H1 (cell line): Measurements from ENCODE around the gene PTPN1. TPM values are rescaled to one million over a fixed set of nuclear protein-coding genes. Genes with fewer than 3 reads are reported as not detected.

Experiments used
- CTCF ChIA-PET: fragments of 300-600 bp; sonication (Branson Sonifier 250); formaldehyde crosslinking; loops from one replicate; lab custom pipeline; 2021; ENCODE audit not compliant: partially characterized antibody; lab: Charles Lee
- POLR2A ChIA-PET: fragments of 300-600 bp; sonication (Branson Sonifier 250); formaldehyde crosslinking; loops from one replicate; lab custom pipeline; 2021; ENCODE audit warnings: inconsistent platforms; ENCODE audit not compliant: partially characterized antibody; lab: Charles Lee
- DNase-seq, 2 experiments: peaks; one replicate each; pipeline versions ENCODE4 v3.0.0 to v3.0.0-alpha.2; 2010 to 2022; ENCODE audit warnings: low spot score in 2 of 2, low read depth in 1 of 2, mixed read lengths in 1 of 2
- FAIRE-seq: peaks from 2 replicates; lab custom pipeline; 2011; peaks lifted over from hg19 to GRCh38; lab: Jason Lieb, UNC
- H2AFZ ChIP-seq: 2 replicates; pipeline ENCODE4 v1.8.1; 2012; ENCODE audit warnings: low read length, inconsistent platforms
- H2AK5ac ChIP-seq: 2 replicates; pipeline ENCODE4 v1.6.1; 2013; ENCODE audit warnings: low read depth, low read length
- H2BK120ac ChIP-seq: replicated peaks from 2 replicates; pipeline ENCODE3; 2013; ENCODE audit warnings: low read depth, low read length, inconsistent platforms
- H2BK12ac ChIP-seq: 2 replicates; pipeline ENCODE4 v1.6.1; 2013; ENCODE audit warnings: low read depth, low read length
- H2BK15ac ChIP-seq: 2 replicates; pipeline ENCODE4 v1.6.1; 2013; ENCODE audit warnings: low read length
- H2BK20ac ChIP-seq: 2 replicates; pipeline ENCODE4 v1.6.1; 2013; ENCODE audit warnings: low read length
- H2BK5ac ChIP-seq: 2 replicates; pipeline ENCODE4 v1.6.1; 2013; ENCODE audit warnings: low read depth, low read length
- H3K14ac ChIP-seq: 2 replicates; pipeline ENCODE4 v1.6.1; 2013; ENCODE audit warnings: inconsistent platforms; ENCODE audit not compliant: insufficient read length
- H3K18ac ChIP-seq: 2 replicates; pipeline ENCODE4 v1.6.1; 2013; ENCODE audit warnings: low read length; ENCODE audit errors: extremely low read depth
- H3K23ac ChIP-seq: 2 replicates; pipeline ENCODE4 v1.6.1; 2013; ENCODE audit warnings: inconsistent platforms; ENCODE audit not compliant: insufficient read length
- H3K23me2 ChIP-seq: 2 replicates; pipeline ENCODE4 v1.6.1; 2013; ENCODE audit warnings: low read depth, low read length
- H3K27ac ChIP-seq: 2 replicates; pipeline ENCODE4 v1.6.1; 2011; ENCODE audit warnings: low read depth, low read length, inconsistent platforms
- H3K27me3 ChIP-seq, 4 experiments: replicated peaks in 1 of 4; 1 replicate in 1 of 4; 2 replicates in 3 of 4; pipeline versions ENCODE4 v1.6.1 to v1.8.1; 2011 to 2013; ENCODE audit warnings: low read length in 3 of 4, mild to moderate bottlenecking in 3 of 4, inconsistent platforms in 2 of 4, mixed read lengths in 2 of 4, moderate library complexity in 1 of 4; ENCODE audit not compliant: control insufficient read depth in 3 of 4, insufficient read depth in 3 of 4; ENCODE audit errors: extremely low read depth in 1 of 4
- H3K36me3 ChIP-seq, 4 experiments: 2 replicates each; pipeline versions ENCODE4 v1.6.1 to v1.8.1; 2011 to 2013; ENCODE audit warnings: mild to moderate bottlenecking in 4 of 4, low read length in 3 of 4, moderate library complexity in 2 of 4, control low read depth in 1 of 4, inconsistent platforms in 1 of 4; ENCODE audit not compliant: insufficient read depth in 4 of 4, control insufficient read depth in 2 of 4
- H3K4ac ChIP-seq: replicated peaks from 2 replicates; pipeline ENCODE3; 2013; ENCODE audit warnings: low read length, low read depth, mixed read lengths, inconsistent platforms; ENCODE audit not compliant: insufficient read length
- H3K4me1 ChIP-seq, 4 experiments: replicated peaks in 1 of 4; 1 replicate in 1 of 4; 2 replicates in 3 of 4; pipeline versions ENCODE4 v1.6.1 to v1.8.1; 2011 to 2013; ENCODE audit warnings: low read length in 3 of 4, inconsistent platforms in 2 of 4, mixed read lengths in 1 of 4; ENCODE audit not compliant: insufficient read depth in 4 of 4, control insufficient read depth in 3 of 4
- H3K4me2 ChIP-seq, 2 experiments: 2 replicates each; pipeline versions ENCODE4 v1.6.1 to v1.8.1; 2011 to 2013; ENCODE audit warnings: low read depth in 2 of 2, low read length in 2 of 2, control low read depth in 1 of 2, inconsistent platforms in 1 of 2, mild to moderate bottlenecking in 1 of 2; ENCODE audit not compliant: insufficient read depth in 1 of 2
- H3K4me3 ChIP-seq, 4 experiments: fragments of 200-600, 300-600 bp in 1 of 4; sonication (generic), shearing (Covaris generic), sonication (Bioruptor Twin) in 1 of 4; 2 replicates each; pipeline versions ENCODE4 v1.5.1 to v1.8.1; 2011 to 2016; ENCODE audit warnings: low read length in 4 of 4, low read depth in 3 of 4, control low read depth in 2 of 4, inconsistent platforms in 2 of 4, mild to moderate bottlenecking in 2 of 4, mixed read lengths in 1 of 4, moderate library complexity in 1 of 4; ENCODE audit not compliant: insufficient read depth in 2 of 4; ENCODE audit errors: extremely low read depth in 1 of 4
- H3K56ac ChIP-seq: replicated peaks from 2 replicates; pipeline ENCODE3; 2013; ENCODE audit warnings: low read depth, mild to moderate bottlenecking, mixed read lengths, low read length, inconsistent platforms; ENCODE audit not compliant: insufficient read length
- H3K79me1 ChIP-seq: 2 replicates; pipeline ENCODE4 v1.6.1; 2013; ENCODE audit warnings: low read depth, low read length, control low read depth
- H3K79me2 ChIP-seq, 2 experiments: 2 replicates each; pipeline versions ENCODE4 v1.6.1 to v1.8.1; 2012 to 2013; ENCODE audit warnings: low read length in 2 of 2, mild to moderate bottlenecking in 2 of 2, inconsistent platforms in 1 of 2; ENCODE audit not compliant: insufficient read depth in 2 of 2, control insufficient read depth in 1 of 2
- H3K9ac ChIP-seq, 4 experiments: replicated peaks in 1 of 4; 1 replicate in 1 of 4; 2 replicates in 3 of 4; pipeline versions ENCODE4 v1.6.1 to v1.8.1; 2011 to 2013; ENCODE audit warnings: low read depth in 3 of 4, low read length in 3 of 4, control low read depth in 2 of 4, mild to moderate bottlenecking in 2 of 4, moderate library complexity in 2 of 4, inconsistent platforms in 1 of 4; ENCODE audit errors: extremely low read depth in 1 of 4
- H3K9me3 ChIP-seq, 2 experiments: 2 replicates each; pipeline versions ENCODE4 v1.6.1 to v1.8.1; 2012 to 2013; ENCODE audit warnings: mild to moderate bottlenecking in 2 of 2, moderate library complexity in 2 of 2, control low read depth in 1 of 2, inconsistent platforms in 1 of 2, low read depth in 1 of 2, low read length in 1 of 2, mixed read lengths in 1 of 2; ENCODE audit not compliant: insufficient read depth in 2 of 2
- H4K20me1 ChIP-seq, 2 experiments: replicated peaks in 1 of 2; 2 replicates each; pipeline versions ENCODE3 to v1.8.1; 2011 to 2013; ENCODE audit warnings: inconsistent platforms in 2 of 2, low read length in 2 of 2, mild to moderate bottlenecking in 1 of 2; ENCODE audit not compliant: insufficient read depth in 2 of 2, control insufficient read depth in 1 of 2
- H4K5ac ChIP-seq: 2 replicates; pipeline ENCODE4 v1.6.1; 2013; ENCODE audit warnings: low read length, low read depth, mixed read lengths, inconsistent platforms; ENCODE audit not compliant: insufficient read length
- H4K8ac ChIP-seq: 2 replicates; pipeline ENCODE4 v1.8.0; 2013; ENCODE audit warnings: mild to moderate bottlenecking, moderate library complexity, low read length, inconsistent platforms; ENCODE audit not compliant: insufficient read depth; ENCODE audit errors: extremely low read depth
- H4K91ac ChIP-seq: replicated peaks from 2 replicates; pipeline ENCODE3; 2013; ENCODE audit warnings: low read length, mixed read lengths, inconsistent platforms; ENCODE audit not compliant: insufficient read length
- MAFK ChIP-seq: IDR thresholded peaks from 2 replicates; pipeline ENCODE4 v1.6.1; 2012; ENCODE audit warnings: low read depth, mild to moderate bottlenecking, improper control_type of control experiment, low read length
- PHF8 ChIP-seq: fragments of 200-600 bp; sonication (generic); conservative IDR thresholded peaks from 2 replicates; pipeline ENCODE4 v1.7.1; 2012; ENCODE audit warnings: low read depth, mild to moderate bottlenecking, inconsistent platforms, low read length, moderate library complexity
- WGBS, 2 experiments: shearing (Covaris generic) in 1 of 2; methylation state at CpG; one replicate each; pipeline versions ENCODE4 v1.1.6 to v1.1.7; 2013 to 2015; ENCODE audit warnings: low lambda C conversion rate in 2 of 2, mixed read lengths in 2 of 2, inconsistent platforms in 1 of 2, low coverage in 1 of 2, missing lambda C conversion rate in 1 of 2; ENCODE audit not compliant: insufficient replicate concordance in 2 of 2, insufficient coverage in 1 of 2, insufficient read length in 1 of 2; ENCODE audit errors: extremely low coverage in 1 of 2, missing lambda C conversion rate in 1 of 2; 5-methylcytosine and 5-hydroxymethylcytosine counted together
- polyA plus RNA-seq, 7 experiments: library from polyadenylated mRNA; depleted of rRNA in 3 of 7; stranded (reverse) in 5 of 7; unstranded in 2 of 7; fragments of >200 nt in 5 of 7; fragments of 200-250 nt in 2 of 7; gene quantifications; 1 replicate in 5 of 7; 2 replicates in 1 of 7; 4 replicates in 1 of 7; pipeline versions ENCODE4 v1.2.1 to v1.2.3, GENCODE V29; 2011 to 2013; ENCODE audit warnings: missing spikeins in 2 of 7, mixed read lengths in 2 of 7
- total RNA-seq: library from RNA; stranded (reverse); fragmentation: NEBNext Ultra II Directional; extraction: Animal tissue kit (Norgen Biotek cat#: 25700); gene quantifications from 2 replicates; pipeline ENCODE4 v1.2.1, GENCODE V29; 2021

The PTPN1 gene
- total and polyA plus RNA-seq, 2 of the 8 experiments (the other 6 are each of a cell fraction or from before 2014, with no cell fraction given), result 18.6 to 32.1 TPM

DNA sequence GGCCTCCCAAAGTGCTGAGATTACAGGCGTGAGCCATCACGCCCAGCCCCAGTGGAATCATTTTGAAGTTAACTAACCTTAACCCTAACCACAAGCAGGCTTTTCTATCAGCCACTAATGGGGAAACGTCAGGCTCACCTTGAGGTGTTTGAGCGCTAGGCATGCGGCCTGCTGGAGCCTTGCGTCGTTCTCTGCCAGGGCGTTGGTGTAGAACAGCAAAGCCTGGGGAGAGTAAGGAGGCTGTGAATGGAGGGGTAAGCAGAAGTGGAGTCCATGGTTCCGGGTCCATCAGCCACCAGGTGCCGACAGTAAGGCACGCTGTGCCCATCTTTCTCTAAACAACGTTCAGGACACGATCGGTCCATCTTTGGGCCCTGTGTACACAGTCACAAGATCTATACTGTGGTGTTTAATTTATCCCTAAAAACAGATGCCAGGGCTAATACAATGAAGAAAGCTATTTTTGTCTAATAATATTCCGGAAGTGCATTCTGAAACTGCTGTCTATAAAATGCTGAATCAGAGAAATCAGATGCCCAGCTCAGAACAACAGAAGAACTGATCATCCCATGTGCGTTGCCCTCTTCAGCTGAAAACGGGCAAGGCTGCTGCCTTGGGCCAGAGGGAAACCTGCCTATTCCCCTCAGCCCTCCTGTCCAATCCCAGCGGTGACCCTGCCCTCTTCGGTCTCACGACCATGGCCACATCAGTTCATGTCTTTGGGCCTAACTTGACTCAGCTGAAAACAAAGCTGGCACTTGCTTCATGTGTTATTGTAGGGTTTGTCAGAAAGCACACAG is 79.6 kb downstream of the PTPN1 start:
- H3K36me3 ChIP-seq, result peaks cover 0 to 4% (median 1%) of the 10 kb centered on the region in 4 experiments; a peak in 2 of 8 replicates
- TF ChIP-seq MAFK, result no peak
- no peak for TF ChIP-seq PHF8
- DNase-seq, result no peak
- 94% methylated on average over 20 of the region's 20 CpGs; no CpG with 5 or more reads in 1 of the 2 experiments for WGBS, 2 experiments
- H3K4me2 ChIP-seq, result no peak overlapping the region
- H2BK5ac ChIP-seq, result no peak overlapping the region
- POLR2A ChIA-PET, result interaction anchor here (0.6 kb wide), 1 partner anchor 383 kb away, joined by 3 read pairs; no protein-coding TSS in a partner anchor
- no peaks in the 10 kb centered on the region; the same call in 1 of the 2 replicates for H3K23me2 ChIP-seq
- H3K4me3 ChIP-seq, result no peak overlapping the region
- H3K56ac ChIP-seq, result no peak overlapping the region
- H3K79me2 ChIP-seq, result no peaks in the 10 kb centered on the region
- no peak overlapping the region for H2AK5ac ChIP-seq
- H2BK120ac ChIP-seq, result no peak overlapping the region
- CTCF ChIA-PET, result interaction anchor here (0.5 to 4.1 kb wide), 11 partner anchors 10 to 389 kb away, joined by 3 to 18 read pairs (median 4); no protein-coding TSS in a partner anchor
- H3K4me1 ChIP-seq, result peaks cover 0 to 3% (median 0%) of the 10 kb centered on the region in 4 experiments; a peak in 2 of 7 replicates
- H4K20me1 ChIP-seq, result peaks cover 0 to 2% of the 10 kb centered on the region in 2 experiments
- H3K27me3 ChIP-seq, result no peaks in the 10 kb centered on the region
- H3K4ac ChIP-seq, result no peak overlapping the region
- no peak overlapping the region for H3K14ac ChIP-seq
- H3K79me1 ChIP-seq, result no peaks in the 10 kb centered on the region; the same call in 1 of the 2 replicates
- H3K9ac ChIP-seq, result no peak overlapping the region
- no peak overlapping the region for H3K18ac ChIP-seq
- H4K5ac ChIP-seq, result no peak overlapping the region
- H2BK20ac ChIP-seq, result no peak overlapping the region
- FAIRE-seq, result no peak
- H2BK12ac ChIP-seq, result no peak overlapping the region
- no peak overlapping the region for H2AFZ ChIP-seq
- H4K91ac ChIP-seq, result no peak overlapping the region
- H4K8ac ChIP-seq, result no peak overlapping the region
- no peak overlapping the region for H3K23ac ChIP-seq
- no peaks in the 10 kb centered on the region for H3K9me3 ChIP-seq
- no peak overlapping the region for H3K27ac ChIP-seq
- H2BK15ac ChIP-seq, result no peak overlapping the region
